Measurements from ENCODE around the gene OR10H1. TPM values are rescaled to one million over a fixed set of nuclear protein-coding genes. Genes with fewer than 3 reads are reported as not detected.
"Not testable (repeated sequence)": the region's sequence is repeated elsewhere in the genome, so short reads cannot be mapped to it uniquely, and the experiment has no call there.

OR10H1 gene
- total RNA-seq, 4 donors from 2014 or later = not detected

DNA sequence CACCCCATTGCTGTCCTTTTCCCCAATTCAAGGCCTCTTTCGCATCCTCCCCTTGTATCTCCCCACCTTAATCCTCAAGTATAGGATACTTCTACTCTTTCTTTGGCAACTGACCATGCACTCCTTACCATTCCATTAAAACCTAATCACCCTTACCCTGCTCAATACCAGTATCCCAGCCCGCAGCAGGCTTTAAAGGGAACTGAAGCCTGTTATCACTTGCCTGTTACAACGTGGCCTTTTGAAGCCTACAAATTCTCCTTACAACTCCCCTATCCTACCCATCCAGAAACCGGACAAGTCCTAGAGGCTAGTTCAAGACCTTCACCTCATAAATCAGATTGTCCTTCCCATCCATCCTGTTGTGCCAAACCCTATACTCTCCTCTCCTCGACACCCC, 16.2 kb upstream of the OR10H1 start:
- TF ChIP-seq, protein P1, sequence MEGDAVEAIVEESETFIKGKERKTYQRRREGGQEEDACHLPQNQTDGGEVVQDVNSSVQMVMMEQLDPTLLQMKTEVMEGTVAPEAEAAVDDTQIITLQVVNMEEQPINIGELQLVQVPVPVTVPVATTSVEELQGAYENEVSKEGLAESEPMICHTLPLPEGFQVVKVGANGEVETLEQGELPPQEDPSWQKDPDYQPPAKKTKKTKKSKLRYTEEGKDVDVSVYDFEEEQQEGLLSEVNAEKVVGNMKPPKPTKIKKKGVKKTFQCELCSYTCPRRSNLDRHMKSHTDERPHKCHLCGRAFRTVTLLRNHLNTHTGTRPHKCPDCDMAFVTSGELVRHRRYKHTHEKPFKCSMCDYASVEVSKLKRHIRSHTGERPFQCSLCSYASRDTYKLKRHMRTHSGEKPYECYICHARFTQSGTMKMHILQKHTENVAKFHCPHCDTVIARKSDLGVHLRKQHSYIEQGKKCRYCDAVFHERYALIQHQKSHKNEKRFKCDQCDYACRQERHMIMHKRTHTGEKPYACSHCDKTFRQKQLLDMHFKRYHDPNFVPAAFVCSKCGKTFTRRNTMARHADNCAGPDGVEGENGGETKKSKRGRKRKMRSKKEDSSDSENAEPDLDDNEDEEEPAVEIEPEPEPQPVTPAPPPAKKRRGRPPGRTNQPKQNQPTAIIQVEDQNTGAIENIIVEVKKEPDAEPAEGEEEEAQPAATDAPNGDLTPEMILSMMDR (IDR thresholded peaks at IDR 0.05) = no peak
- no peak for TF ChIP-seq POLR2A (IDR thresholded peaks at IDR 0.05)
- intact Hi-C loops (cut with DNase I; ENCODE audit: low total_unique reads) = no loop called here
- Histone ChIP-seq H3K9me3 (no peaks in the 10 kb centered on the region), H3K27me3 (no peaks in the 10 kb centered on the region), H3K4me1 (no peaks in the 10 kb centered on the region), H3K36me3 (no peaks in the 10 kb centered on the region), H3K4me3 (no peak overlapping the region), H3K27ac (no peak overlapping the region)
- no peak for DNase-seq

DNA sequence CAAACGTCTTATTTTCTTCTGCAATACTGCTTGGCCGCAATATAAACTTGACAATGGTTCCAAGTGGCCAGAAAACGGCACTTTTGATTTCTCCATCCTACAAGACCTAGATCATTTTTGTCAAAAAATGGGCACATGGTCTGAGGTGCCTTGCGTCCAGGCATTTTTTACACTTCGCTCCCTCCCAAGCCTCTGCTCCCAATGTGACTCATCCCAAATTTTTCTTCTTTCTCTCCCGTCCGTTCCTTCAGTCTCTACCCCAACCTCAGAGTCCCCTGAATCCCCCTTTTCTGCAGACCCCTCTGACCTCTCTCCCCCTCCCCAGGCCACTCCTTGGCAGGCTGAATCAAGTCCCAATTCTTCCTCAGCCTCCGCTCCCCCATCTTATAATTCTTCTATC, 14.3 kb upstream of the OR10H1 start:
- H3K4me3 ChIP-seq = no peak overlapping the region
- intact Hi-C loops (cut with DNase I; ENCODE audit: low total_unique reads) = no loop called here
- H3K36me3 ChIP-seq = no peaks in the 10 kb centered on the region
- no peak overlapping the region for H3K27ac ChIP-seq
- no peak for DNase-seq
- H3K9me3 ChIP-seq = no peaks in the 10 kb centered on the region
- H3K27me3 ChIP-seq = no peaks in the 10 kb centered on the region
- TF ChIP-seq POLR2A (IDR thresholded peaks at IDR 0.05) = no peak
- TF ChIP-seq, protein P1 (IDR thresholded peaks at IDR 0.05) = no peak
- no peaks in the 10 kb centered on the region for H3K4me1 ChIP-seq

DNA sequence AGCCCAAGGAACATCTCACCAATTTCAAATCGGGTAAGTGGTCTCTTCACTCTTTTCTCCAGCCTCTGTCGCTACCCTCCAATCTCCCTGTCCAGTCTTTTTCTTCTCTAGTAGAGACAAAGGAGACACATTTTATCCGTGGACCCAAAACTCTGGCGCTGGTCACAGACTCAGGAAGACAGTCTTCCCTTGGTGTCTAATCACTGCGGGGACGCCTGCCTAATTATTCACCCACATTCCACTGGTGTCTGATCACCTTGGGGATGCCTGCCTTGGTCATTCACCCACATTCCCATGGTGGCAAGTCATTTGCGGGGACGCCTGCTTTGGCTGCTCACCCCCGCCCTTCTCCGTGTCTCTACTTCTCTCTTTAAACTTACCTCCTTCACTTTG, 13.8 kb upstream of the OR10H1 start:
- DNase-seq = no peak
- no peaks in the 10 kb centered on the region for H3K36me3 ChIP-seq

DNA sequence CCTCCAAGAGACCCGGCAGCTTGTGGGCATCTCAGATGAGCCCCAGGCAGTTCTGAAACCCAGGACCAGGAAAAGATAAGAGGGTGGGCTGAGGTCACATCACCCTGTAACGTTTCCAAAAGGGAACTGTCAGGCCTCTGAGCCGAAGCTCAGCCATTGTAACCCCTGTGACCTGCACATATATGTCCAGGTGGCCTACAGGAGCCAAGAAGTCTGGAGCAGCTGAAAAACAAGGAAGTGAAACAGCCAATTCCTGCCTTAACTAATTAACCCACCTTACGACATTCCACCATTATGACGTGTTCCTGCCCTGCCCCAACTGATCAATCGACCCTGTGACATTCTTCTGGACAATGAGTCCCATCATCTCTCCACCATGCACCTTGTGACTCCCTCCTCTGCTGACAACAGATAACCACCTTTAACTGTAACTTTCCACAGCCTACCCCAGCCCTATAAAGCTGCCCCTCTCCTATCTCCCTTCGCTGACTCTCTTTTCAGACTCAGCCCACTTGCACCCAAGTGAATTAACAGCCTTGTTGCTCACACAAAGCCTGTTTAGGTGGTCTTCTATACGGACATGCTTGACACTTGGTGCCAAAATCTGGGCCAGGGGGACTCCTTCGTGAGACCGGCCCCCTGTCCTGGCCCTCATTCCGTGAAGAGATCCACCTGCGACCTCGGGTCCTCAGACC, 13.3 kb upstream of the OR10H1 start:
- intact Hi-C loops (cut with DNase I; ENCODE audit: low total_unique reads); DNase-seq; H3K4me3 ChIP-seq; H3K27me3 ChIP-seq; H3K4me1 ChIP-seq; H3K9me3 ChIP-seq; H3K27ac ChIP-seq; H3K36me3 ChIP-seq: not testable (repeated sequence)
- peak in 1 of 2 donors; percentile 23 for TF ChIP-seq POLR2A (IDR thresholded peaks at IDR 0.05)

More for the DNA sequence above, 13.8 kb upstream of the OR10H1 start:
- Histone ChIP-seq H3K9me3 (no peaks in the 10 kb centered on the region), H3K4me1 (no peaks in the 10 kb centered on the region), H3K4me3 (no peak overlapping the region), H3K27me3 (no peaks in the 10 kb centered on the region), H3K27ac (no peak overlapping the region)
- intact Hi-C loops (cut with DNase I; ENCODE audit: low total_unique reads) = no loop called here
- no peak for TF ChIP-seq POLR2A (IDR thresholded peaks at IDR 0.05)
- TF ChIP-seq, protein P1 (IDR thresholded peaks at IDR 0.05) = no peak

DNA sequence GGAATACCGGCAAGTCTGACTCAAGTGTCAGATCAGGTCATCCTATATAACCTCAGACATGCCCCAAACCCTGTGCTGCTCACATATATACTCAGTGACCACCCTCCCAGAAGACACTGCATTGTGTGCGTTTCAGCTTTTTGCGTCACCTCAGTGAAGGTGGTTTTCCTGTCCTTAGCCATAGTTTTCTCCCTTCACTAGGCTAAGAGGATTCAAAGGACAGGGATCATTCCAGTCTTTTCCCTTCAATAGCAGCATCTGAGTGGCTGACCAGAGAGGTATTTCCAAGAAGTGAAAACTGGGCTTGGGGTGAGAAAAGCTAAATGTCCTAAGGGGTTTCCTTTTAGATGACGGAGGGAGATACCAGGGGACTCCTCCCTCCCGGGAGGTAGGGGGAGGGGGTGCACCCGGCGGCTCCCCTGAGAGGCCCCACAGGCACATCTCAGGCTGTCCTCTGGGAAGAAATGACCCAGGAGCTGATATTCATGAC, 12.7 kb upstream of the OR10H1 start:
- H3K9me3 ChIP-seq = no peaks in the 10 kb centered on the region
- no peak overlapping the region for H3K4me3 ChIP-seq
- no peak for TF ChIP-seq POLR2A (IDR thresholded peaks at IDR 0.05)
- TF ChIP-seq, protein P1 (IDR thresholded peaks at IDR 0.05) = no peak
- no peak overlapping the region for H3K27ac ChIP-seq
- H3K27me3 ChIP-seq = no peaks in the 10 kb centered on the region
- no peaks in the 10 kb centered on the region for H3K4me1 ChIP-seq
- intact Hi-C loops (cut with DNase I; ENCODE audit: low total_unique reads) = no loop called here
- no peaks in the 10 kb centered on the region for H3K36me3 ChIP-seq
- no peak for DNase-seq

All from uterus (tissue), 4 donors.